H9 (cell line): Measurements from ENCODE around the gene SMCO4. TPM values are rescaled to one million over a fixed set of nuclear protein-coding genes. Genes with fewer than 3 reads are reported as not detected.

Source experiments
- DNase-seq: peaks from one replicate; pipeline ENCODE4 v3.0.0-alpha.2; 2017
- H2AFZ ChIP-seq: one replicate; pipeline ENCODE4 v1.6.1; 2013; ENCODE audit warnings: mild to moderate bottlenecking, low read length, control low read depth, moderate library complexity
- H2AK5ac ChIP-seq: 2 replicates; pipeline ENCODE4 v1.6.1; 2013; ENCODE audit warnings: low read length, control low read depth, mixed read lengths; ENCODE audit not compliant: insufficient read length
- H2BK120ac ChIP-seq: one replicate; pipeline ENCODE4 v1.6.1; 2013; ENCODE audit warnings: low read depth, mild to moderate bottlenecking, low read length, control low read depth, inconsistent platforms; ENCODE audit not compliant: poor library complexity, severe bottlenecking
- H2BK12ac ChIP-seq: 2 replicates; pipeline ENCODE4 v1.6.1; 2013; ENCODE audit warnings: low read length, control low read depth, mixed read lengths, low read depth; ENCODE audit not compliant: insufficient read length
- H2BK15ac ChIP-seq: 2 replicates; pipeline ENCODE4 v1.6.1; 2013; ENCODE audit warnings: low read depth, low read length, control low read depth
- H2BK20ac ChIP-seq: one replicate; pipeline ENCODE4 v1.6.1; 2013; ENCODE audit warnings: low read depth, mild to moderate bottlenecking, low read length, control low read depth, inconsistent platforms; ENCODE audit not compliant: poor library complexity, severe bottlenecking
- H2BK5ac ChIP-seq: 2 replicates; pipeline ENCODE4 v1.6.1; 2013; ENCODE audit warnings: low read length, control low read depth, mixed read lengths; ENCODE audit not compliant: insufficient read length
- H3K14ac ChIP-seq: 2 replicates; pipeline ENCODE4 v1.6.1; 2013; ENCODE audit warnings: low read length, control low read depth; ENCODE audit not compliant: insufficient read depth
- H3K18ac ChIP-seq: 2 replicates; pipeline ENCODE4 v1.6.1; 2013; ENCODE audit warnings: low read depth, mild to moderate bottlenecking, mixed read lengths, low read length, control low read depth; ENCODE audit not compliant: insufficient read length
- H3K23ac ChIP-seq: 2 replicates; pipeline ENCODE4 v1.6.1; 2013; ENCODE audit warnings: low read length, control low read depth, mixed read lengths, low read depth; ENCODE audit not compliant: insufficient read length
- H3K23me2 ChIP-seq: 2 replicates; pipeline ENCODE4 v1.6.1; 2013; ENCODE audit warnings: low read depth, mild to moderate bottlenecking, mixed read lengths, low read length, control low read depth; ENCODE audit not compliant: insufficient read length, poor library complexity, severe bottlenecking
- H3K27ac ChIP-seq: 2 replicates; pipeline ENCODE4 v1.5.1; 2013; ENCODE audit warnings: low read length, control low read depth, mixed read lengths, low read depth; ENCODE audit not compliant: insufficient read length
- H3K27me3 ChIP-seq: 2 replicates; pipeline ENCODE4 v1.6.1; 2013; ENCODE audit warnings: low read length, control low read depth, inconsistent platforms; ENCODE audit not compliant: insufficient read depth
- H3K4ac ChIP-seq: 2 replicates; pipeline ENCODE4 v1.6.1; 2013; ENCODE audit warnings: low read depth, mild to moderate bottlenecking, control low read depth, inconsistent platforms, low read length, moderate library complexity
- H3K4me1 ChIP-seq: 2 replicates; pipeline ENCODE4 v1.6.1; 2013; ENCODE audit warnings: low read length, control low read depth, inconsistent platforms; ENCODE audit not compliant: insufficient read depth
- H3K4me2 ChIP-seq: 2 replicates; pipeline ENCODE4 v1.6.1; 2013; ENCODE audit warnings: low read length, control low read depth, mixed read lengths; ENCODE audit not compliant: insufficient read length, insufficient read depth
- H3K56ac ChIP-seq: 2 replicates; pipeline ENCODE4 v1.6.1; 2013; ENCODE audit warnings: low read depth, mild to moderate bottlenecking, mixed read lengths, low read length, control low read depth; ENCODE audit not compliant: insufficient read length
- H3K79me1 ChIP-seq: 2 replicates; pipeline ENCODE4 v1.6.1; 2013; ENCODE audit warnings: low read depth, mild to moderate bottlenecking, moderate library complexity, low read length, control low read depth, inconsistent platforms; ENCODE audit not compliant: insufficient read depth, poor library complexity, severe bottlenecking
- H3K79me2 ChIP-seq: 2 replicates; pipeline ENCODE4 v1.6.1; 2013; ENCODE audit warnings: low read length, control low read depth, inconsistent platforms; ENCODE audit not compliant: insufficient read depth
- H3K9ac ChIP-seq: 2 replicates; pipeline ENCODE4 v1.6.1; 2013; ENCODE audit warnings: low read length, control low read depth, mixed read lengths; ENCODE audit not compliant: insufficient read length; ENCODE audit errors: extremely low read depth
- H3K9me3 ChIP-seq: one replicate; pipeline ENCODE4 v1.6.1; 2013; ENCODE audit warnings: low read depth, low read length, inconsistent platforms; ENCODE audit not compliant: control insufficient read depth
- H3T11ph ChIP-seq: one replicate; pipeline ENCODE4 v1.6.1; 2013; ENCODE audit warnings: mild to moderate bottlenecking, low read length, control low read depth, inconsistent platforms
- H4K20me1 ChIP-seq: one replicate; pipeline ENCODE4 v1.6.1; 2013; ENCODE audit not compliant: control insufficient read depth, insufficient read length, insufficient read depth
- H4K5ac ChIP-seq: 2 replicates; pipeline ENCODE4 v1.6.1; 2013; ENCODE audit warnings: low read depth, mild to moderate bottlenecking, mixed read lengths, low read length, control low read depth; ENCODE audit not compliant: insufficient read length
- H4K8ac ChIP-seq: replicated peaks from 2 replicates; pipeline ENCODE4 v1.6.1; 2013; ENCODE audit warnings: low read length, control low read depth, mixed read lengths, low read depth; ENCODE audit not compliant: insufficient read length
- H4K91ac ChIP-seq: 2 replicates; pipeline ENCODE4 v1.6.1; 2013; ENCODE audit warnings: low read depth, mild to moderate bottlenecking, moderate library complexity, mixed read lengths, low read length, control low read depth; ENCODE audit not compliant: insufficient read length
- H3K27ac Mint-ChIP-seq, 3 experiments: 2 replicates in 2 of 3; 3 replicates in 1 of 3; pipeline ENCODE4 v1.8.0; 2020 to 2021; ENCODE audit warnings: mixed read lengths in 3 of 3, mild to moderate bottlenecking in 1 of 3, moderate library complexity in 1 of 3
- H3K27me3 Mint-ChIP-seq: 2 replicates; pipeline ENCODE4 v1.8.0; 2021; ENCODE audit warnings: low read depth, mild to moderate bottlenecking, moderate library complexity, mixed read lengths
- H3K36me3 Mint-ChIP-seq, 3 experiments: 2 replicates in 2 of 3; 3 replicates in 1 of 3; pipeline ENCODE4 v1.8.0; 2020 to 2021; ENCODE audit warnings: low read depth in 3 of 3, mixed read lengths in 3 of 3; ENCODE audit not compliant: insufficient read depth in 1 of 3
- H3K4me1 Mint-ChIP-seq, 2 experiments: 2 replicates each; pipeline ENCODE4 v1.8.0; 2020; ENCODE audit warnings: mixed read lengths in 2 of 2
- H3K4me3 Mint-ChIP-seq, 2 experiments: 2 replicates in 1 of 2; 3 replicates in 1 of 2; pipeline ENCODE4 v1.8.0; 2020 to 2021; ENCODE audit warnings: mild to moderate bottlenecking in 2 of 2, mixed read lengths in 2 of 2, moderate library complexity in 1 of 2
- H3K9me3 Mint-ChIP-seq, 2 experiments: 2 replicates in 1 of 2; 3 replicates in 1 of 2; pipeline ENCODE4 v1.8.0; 2020; ENCODE audit warnings: mild to moderate bottlenecking in 2 of 2, mixed read lengths in 2 of 2, moderate library complexity in 1 of 2
- WGBS: extraction: QIAGEN DNeasy Blood & Tissue Kit; methylation state at CpG from one replicate; pipeline ENCODE4 v1.1.7; 2013; ENCODE audit warnings: missing lambda C conversion rate, low lambda C conversion rate, mixed read lengths; ENCODE audit not compliant: insufficient read length; ENCODE audit errors: extremely low coverage; 5-methylcytosine and 5-hydroxymethylcytosine counted together
- total RNA-seq: library from RNA; stranded (reverse); gene quantifications from 2 replicates; pipeline ENCODE4 v1.2.1, GENCODE V29; 2021
- TF ChIP-seq, protein P1 (sequence below): fragments of 200-600 bp; sonication (generic); conservative IDR thresholded peaks from 3 replicates; pipeline ENCODE4 v1.8.0; 2021; ENCODE audit warnings: antibody characterized with exemption, mild to moderate bottlenecking

SMCO4 gene
- total RNA-seq, 1 experiment from 2014 or later: 35.6 TPM

DNA sequence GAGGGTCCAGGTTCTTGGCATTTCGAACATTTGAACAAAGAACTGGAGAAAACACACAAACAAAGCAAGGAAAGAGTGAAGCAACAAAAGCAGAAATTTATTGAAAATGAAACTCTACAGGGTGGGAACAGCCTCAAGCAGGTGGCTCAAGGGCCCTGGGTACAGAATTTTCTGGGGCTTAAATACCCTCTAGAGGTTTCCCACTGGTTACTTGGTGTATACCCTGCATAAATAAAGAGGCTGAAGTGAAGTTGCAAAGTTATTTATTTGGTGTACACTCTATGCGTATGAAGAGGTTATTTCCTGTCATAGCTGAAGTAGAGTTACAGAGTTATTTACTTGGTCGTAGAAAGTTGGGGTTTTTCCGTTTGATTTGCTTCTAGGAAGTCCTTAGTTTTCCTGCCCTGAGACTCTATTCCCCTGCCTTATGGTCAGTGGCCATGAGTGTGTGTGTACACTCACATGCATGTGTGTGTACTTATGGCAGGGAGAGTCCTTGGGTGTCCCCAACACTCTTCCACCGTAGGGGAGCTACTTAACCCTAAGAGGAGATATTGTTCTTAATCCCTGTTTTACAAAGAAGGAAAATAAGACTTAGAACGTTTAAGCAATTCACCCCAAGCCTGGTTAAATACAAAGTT, 5.6 kb upstream of the SMCO4 start:
- Histone ChIP-seq H3K56ac (no peak overlapping the region), H2AFZ (no peak overlapping the region), H4K91ac (no peak overlapping the region), H3K79me1 (no peaks in the 10 kb centered on the region), H3K23ac (no peak overlapping the region), H3K9me3 (no peaks in the 10 kb centered on the region), H3K4me2 (no peak overlapping the region), H3K4me1 (no peaks in the 10 kb centered on the region; the same call in 1 of the 2 replicates), H4K20me1 (no peaks in the 10 kb centered on the region), H2BK20ac (no peak overlapping the region), H3K27me3 (no peaks in the 10 kb centered on the region), H3K23me2 (no peaks in the 10 kb centered on the region), H3K18ac (no peak overlapping the region), H2BK5ac (no peak overlapping the region), H4K5ac (no peak overlapping the region), H2BK12ac (no peak overlapping the region), H3K9ac (no peak overlapping the region), H3T11ph (no peak overlapping the region), H3K79me2 (no peaks in the 10 kb centered on the region), H2BK15ac (no peak overlapping the region), H3K27ac (no peak overlapping the region), H4K8ac (no peak overlapping the region), H2AK5ac (no peak overlapping the region), H2BK120ac (no peak overlapping the region), H3K14ac (no peak overlapping the region), H3K4ac (no peak overlapping the region)
- H3K27ac Mint-ChIP-seq: no peak overlapping the region; a peak in 1 of 7 replicates
- no peak overlapping the region for H3K4me3 Mint-ChIP-seq
- H3K36me3 Mint-ChIP-seq: no peaks in the 10 kb centered on the region
- no peak for DNase-seq
- H3K4me1 Mint-ChIP-seq: peaks cover 38 to 39% of the 10 kb centered on the region in 2 experiments
- WGBS: no CpG with 5 or more reads among the region's 6 CpGs
- peaks cover 2% of the 10 kb centered on the region for H3K27me3 Mint-ChIP-seq
- TF ChIP-seq, protein P1, sequence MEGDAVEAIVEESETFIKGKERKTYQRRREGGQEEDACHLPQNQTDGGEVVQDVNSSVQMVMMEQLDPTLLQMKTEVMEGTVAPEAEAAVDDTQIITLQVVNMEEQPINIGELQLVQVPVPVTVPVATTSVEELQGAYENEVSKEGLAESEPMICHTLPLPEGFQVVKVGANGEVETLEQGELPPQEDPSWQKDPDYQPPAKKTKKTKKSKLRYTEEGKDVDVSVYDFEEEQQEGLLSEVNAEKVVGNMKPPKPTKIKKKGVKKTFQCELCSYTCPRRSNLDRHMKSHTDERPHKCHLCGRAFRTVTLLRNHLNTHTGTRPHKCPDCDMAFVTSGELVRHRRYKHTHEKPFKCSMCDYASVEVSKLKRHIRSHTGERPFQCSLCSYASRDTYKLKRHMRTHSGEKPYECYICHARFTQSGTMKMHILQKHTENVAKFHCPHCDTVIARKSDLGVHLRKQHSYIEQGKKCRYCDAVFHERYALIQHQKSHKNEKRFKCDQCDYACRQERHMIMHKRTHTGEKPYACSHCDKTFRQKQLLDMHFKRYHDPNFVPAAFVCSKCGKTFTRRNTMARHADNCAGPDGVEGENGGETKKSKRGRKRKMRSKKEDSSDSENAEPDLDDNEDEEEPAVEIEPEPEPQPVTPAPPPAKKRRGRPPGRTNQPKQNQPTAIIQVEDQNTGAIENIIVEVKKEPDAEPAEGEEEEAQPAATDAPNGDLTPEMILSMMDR: no peak
- H3K9me3 Mint-ChIP-seq: no peaks in the 10 kb centered on the region
